Activated T-helper 1 cell treated with anti-CD3 and anti-CD28 coated beads, Interleukin-2, amount 50 U/mL, for 16 hours (primary cell): ENCODE results near the gene BRD9.
"Not testable (repeated sequence)": the region's sequence is repeated elsewhere in the genome, so short reads cannot be mapped to it uniquely, and the experiment has no call there.

Source experiments
- DNase-seq, 2 donors: peaks; one replicate each; pipeline ENCODE4 v3.0.0-alpha.2; 2020; ENCODE audit warnings: low read depth in 1 of 2, low spot score in 1 of 2

The BRD9 gene

DNA sequence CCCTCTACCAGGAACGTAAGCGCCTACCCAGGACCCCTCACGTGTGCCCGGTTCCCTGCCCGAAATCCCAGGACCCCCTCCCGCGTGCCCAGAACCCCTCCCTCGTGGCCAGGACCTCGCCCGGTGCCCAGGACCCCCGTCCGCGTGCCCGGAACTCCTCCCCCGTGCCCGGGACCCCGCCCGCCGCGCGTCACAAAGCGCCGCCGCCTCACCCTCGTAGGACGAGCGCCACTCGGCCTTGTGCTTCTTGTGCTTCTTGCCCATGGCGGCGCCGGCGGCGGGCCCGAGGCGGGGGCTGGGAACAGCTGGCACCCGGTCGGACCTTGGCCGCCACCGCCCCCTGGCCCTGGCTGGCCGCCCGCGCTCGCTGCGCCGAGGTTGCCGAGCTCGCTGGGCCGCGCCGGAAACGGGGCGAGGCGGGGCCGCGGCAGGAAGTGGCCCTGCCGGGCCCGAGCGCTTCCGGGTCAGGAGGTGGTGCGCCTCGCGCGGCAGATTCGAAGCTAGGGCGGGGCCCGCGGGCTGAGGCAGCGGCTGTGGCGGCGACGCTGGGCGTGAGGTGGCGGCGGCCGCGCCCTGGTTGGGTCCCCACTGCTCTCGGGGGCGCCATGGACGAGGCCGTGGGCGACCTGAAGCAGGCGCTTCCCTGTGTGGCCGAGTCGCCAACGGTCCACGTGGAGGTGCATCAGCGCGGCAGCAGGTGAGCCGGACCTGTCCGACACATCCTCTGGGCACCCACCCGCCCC, at the start of gene BRD9, which contains the start of gene TRIP13:
Gene BRD9 (minus strand): TSS at position 408 of the 743 bp plus-strand sequence. CDS start 144 bp downstream, at position 264.
Gene TRIP13 (plus strand): TSS at position 491 of the 743 bp plus-strand sequence. CDS start 115 bp downstream, at position 606.
- DNase-seq: peak; percentile 65 to 79

DNA sequence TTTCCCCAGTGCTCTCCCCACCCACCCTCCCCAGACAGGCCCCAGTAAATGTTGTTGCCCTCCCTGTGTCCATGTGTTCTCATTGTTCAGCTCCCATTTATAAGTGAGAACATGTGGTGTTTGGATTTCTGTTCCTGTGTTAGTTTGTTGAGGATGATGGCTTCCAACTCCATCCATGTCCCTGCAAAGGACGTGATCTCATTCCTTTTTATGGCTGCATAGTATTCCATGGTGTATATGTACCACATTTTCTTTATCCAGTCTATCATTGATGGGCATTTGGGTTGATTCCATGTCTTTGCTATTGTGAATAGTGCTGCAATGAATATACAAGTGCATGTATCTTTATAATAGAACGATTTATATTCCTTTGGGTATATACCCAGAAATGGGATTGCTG, 48.1 kb upstream of the BRD9 start:
- DNase-seq: not testable (repeated sequence)

DNA sequence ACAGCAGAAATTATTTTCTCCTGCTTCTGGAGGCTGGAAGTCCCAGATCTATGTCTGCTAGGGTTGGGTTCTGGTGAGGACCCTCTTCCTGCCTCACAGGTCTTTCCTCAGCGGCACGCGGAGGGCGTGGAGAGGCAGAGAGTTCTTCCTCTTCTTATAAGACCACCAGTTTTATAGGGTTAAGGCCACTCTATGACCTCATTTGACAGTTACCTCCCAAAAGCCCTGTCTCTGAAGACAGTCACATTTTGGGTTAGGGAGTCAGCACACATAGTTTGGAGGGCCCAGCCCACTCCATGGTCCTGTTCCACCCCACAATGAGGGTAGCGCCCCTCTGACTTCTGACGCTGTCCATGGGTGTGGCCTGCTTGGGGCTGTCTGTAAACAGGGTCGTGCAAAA, 46.8 kb upstream of the BRD9 start:
- no peak for DNase-seq

DNA sequence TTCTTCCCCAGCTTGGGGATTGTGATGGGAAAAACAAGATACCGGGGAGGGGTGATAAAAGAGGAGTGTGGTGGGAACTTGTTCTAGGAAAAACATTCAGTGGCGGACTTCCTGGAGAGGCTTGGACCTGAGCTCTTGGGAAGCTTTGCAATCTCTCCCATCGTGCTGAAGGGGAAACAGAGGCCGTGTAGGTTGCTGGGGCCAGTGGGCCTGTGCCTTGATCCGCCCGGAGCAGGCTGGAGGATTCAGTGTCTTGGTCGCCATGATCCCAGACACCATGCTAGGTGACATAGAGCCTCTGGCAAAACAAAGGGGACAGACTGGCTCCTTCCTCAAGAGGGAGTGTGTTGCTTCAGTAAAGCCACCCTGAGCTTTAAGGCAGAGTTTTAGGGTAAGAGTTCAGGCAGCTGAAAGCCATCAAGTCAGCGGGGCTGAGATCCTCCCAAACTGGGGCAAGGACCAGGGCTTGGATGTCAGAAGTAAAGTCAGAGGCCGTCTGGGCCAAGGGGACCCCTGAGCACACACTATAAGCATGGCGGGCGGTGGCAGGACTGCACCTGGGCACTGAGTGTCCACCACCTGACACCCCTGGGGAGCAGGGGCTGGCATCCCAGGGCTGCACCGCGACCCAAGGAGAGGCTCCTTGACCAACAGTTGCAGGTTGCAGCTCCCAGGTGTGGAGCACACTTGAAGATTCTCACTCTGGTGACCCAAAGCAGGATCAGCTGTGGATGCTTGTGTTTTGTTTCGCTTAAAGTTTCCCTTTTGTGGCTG, 44.7 kb upstream of the BRD9 start:
- DNase-seq: no peak

GRCh38 chr5:936149-937144, 43.8 kb upstream of the BRD9 start:
- no peak for DNase-seq

DNA sequence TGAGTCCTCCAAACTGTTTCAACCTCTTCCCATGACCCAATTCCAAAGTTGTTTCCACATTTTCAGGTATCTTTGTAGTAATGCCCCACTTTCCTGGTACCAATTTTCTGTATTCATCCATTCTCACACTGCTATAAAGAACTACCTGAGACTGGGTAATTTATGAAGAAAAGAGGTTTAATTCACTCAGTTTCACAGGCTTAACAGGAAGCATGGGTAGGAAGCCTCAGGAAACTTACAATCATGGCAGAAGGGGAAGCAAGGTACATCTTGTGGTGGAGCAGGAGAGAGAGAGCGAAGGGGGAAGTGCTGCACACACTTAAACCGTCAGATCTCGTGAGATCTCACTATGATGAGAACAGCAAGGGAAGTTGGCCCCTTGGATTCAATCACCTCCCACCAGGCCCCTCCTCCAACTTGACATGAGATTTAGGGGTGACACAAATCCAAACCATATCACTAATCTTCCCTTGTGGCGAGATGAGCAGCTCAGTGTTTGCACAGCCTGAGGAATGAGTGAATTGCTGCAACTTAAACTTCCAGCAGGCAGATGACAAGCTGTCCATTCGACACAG, 43.0 kb upstream of the BRD9 start:
- no peak for DNase-seq

GRCh38 chr5:934381-934967, 41.9 kb upstream of the BRD9 start:
- not testable (repeated sequence) for DNase-seq

DNA sequence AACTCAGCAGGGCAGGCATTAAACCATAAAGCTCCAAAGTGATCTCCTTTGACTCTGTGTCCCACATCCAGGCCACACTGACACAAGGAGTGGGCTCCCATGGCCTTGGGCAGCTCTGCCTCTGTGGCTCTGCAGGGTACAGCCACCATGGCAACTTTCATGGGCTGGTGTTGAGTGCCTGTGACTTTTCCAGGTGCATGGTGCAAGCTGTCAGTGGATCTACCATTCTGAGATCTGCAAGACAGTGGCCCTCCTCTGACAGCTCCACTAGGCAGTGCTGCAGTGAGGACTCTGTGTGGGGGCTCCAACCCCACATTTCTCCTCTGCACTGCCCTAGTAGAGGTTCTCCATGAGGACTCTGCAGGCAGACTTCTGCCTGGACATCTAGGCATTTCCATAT, 41.4 kb upstream of the BRD9 start:
- DNase-seq: not testable (repeated sequence)

- DNase-seq: no peak
Measured at GRCh38 chr5:933251-933861, 40.8 kb upstream of the BRD9 start.

DNA sequence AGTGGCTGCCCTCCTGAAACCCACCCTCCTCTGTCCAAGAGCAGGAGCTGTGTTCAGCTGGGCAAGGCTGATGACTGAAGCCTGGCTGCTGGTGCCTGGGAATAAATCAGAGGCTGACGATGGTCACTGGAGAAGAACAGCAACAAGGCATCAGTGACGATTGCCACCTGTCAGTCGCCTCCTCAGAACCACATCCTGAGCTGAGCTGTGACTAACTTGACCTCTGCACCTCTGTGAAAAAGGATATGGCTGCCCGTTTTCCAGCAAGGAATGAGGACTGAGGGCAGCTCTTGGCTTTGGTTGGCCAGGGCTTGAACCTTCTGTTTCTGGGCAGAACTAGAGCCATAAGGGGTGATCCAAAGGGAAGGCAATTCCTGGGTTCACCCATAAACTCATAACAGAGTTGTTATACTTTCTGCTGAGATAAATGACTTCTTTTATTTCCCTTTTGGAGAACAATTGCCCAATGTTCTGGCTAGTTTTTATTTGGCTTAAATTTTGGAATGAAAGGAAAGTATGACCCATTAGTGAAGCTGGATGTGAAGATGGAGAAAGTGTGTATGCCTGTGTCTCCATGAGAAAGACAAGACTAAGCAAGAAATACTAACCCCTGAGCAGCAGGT, 40.1 kb upstream of the BRD9 start:
- DNase-seq: no peak

- no peak for DNase-seq
Measured at GRCh38 chr5:932151-932627, 39.6 kb upstream of the BRD9 start.

GRCh38 chr5:931570-932145, 39.1 kb upstream of the BRD9 start:
- no peak for DNase-seq

DNA sequence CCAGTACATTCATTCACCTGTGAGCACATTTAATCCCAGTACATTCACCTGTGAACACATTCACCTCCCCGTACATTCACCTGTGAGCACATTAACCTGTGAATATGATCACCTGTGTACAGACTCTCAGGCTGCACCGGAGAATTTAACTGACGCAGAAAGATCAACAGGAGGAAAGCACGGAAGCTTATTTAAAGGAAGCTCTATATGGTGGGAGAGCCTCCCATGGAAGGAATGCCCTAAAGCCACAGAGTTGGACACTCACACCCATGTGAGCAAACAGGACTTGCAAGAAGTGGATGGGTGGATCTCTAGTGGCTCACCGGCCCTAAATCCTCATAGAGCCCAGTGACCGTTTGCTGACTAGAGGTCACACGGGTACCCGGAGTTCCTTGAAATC, 38.3 kb upstream of the BRD9 start:
- no peak for DNase-seq

- no peak for DNase-seq
Measured at GRCh38 chr5:929596-929995, 37.0 kb upstream of the BRD9 start.

DNA sequence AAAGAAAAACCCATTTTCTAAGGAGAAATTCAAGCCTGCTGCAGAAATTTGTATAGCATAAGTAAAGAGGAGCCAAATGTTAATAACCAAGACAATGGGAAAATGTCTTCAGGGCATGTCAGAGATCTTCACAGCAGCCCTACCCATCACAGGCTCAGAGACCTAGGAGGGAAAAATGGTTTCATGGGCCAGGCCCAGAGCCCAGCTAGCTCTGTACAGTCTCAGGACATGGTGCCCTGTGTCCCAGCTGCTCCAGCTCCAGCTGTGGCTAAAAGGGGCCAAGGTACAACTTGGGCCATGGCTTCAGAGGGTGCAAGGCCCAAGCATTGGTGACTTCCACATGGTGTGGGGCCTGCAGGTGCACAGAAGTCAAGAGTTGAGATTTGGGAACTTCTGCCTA, 36.6 kb upstream of the BRD9 start:
- DNase-seq: not testable (repeated sequence)

GRCh38 chr5:927172-928015, 34.8 kb upstream of the BRD9 start:
- DNase-seq: no peak

DNA sequence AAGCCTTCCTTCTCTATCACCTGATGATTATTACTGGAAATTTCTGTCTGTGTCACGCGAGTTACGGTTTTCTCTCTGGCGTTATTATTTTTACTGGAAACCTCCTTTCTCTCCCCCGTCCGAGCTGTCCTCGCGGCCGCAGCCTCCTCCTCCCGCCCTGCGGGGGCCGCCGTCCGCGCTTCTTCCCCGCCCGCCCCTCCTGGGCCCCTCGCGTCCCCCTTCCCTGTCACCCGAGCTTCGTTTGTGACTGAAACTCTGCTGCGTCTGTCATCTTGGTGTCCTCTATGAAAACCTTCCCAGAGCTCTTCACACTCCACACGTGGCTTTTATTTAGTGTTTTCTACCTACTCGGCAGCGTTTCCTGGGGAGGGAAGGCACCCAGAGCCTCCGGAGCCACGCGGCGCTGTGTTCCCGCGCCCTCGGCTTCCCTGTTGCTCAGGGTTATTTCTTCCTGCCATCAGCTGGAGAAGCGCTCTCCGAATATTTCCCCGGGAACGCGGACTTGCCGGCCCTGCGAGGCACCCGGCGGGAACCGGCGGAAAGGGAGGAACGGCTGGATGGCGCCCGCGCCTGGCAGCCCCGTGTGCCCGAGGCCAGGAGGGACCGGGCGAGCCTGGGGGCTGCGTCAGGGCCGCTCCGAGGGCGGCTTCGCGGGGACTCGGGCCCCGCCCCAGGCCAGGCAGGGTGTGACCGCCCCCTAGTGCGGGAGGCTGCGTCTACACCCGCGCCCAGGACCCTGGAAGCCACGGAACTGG, 34.0 kb upstream of the BRD9 start:
- no peak for DNase-seq
